Choroid plexus epithelial cell (primary cell): ENCODE data around the gene GDF15.
A peak's percentile ranks its signal among the peaks of the same experiment; 100 is the strongest.
"Not testable (repeated sequence)": the region's sequence is repeated elsewhere in the genome, so short reads cannot be mapped to it uniquely, and the experiment has no call there.

Experiments used
- DNase-seq: peaks from one replicate; pipeline ENCODE4 v3.0.0-alpha.2; 2010; ENCODE audit warnings: low read depth
- H3K4me3 ChIP-seq: 2 replicates; pipeline ENCODE4 v1.5.1; 2011; ENCODE audit warnings: low read depth, mild to moderate bottlenecking, control low read depth, low read length, moderate library complexity
- CTCF ChIP-seq: conservative IDR thresholded peaks from 2 replicates; pipeline ENCODE4 v1.5.1; 2011; ENCODE audit warnings: low read depth, mild to moderate bottlenecking, control low read depth, inconsistent platforms, low read length, moderate library complexity

GDF15 gene

GRCh38 chr19:18344582-18344950 lies 41.4 kb upstream of the GDF15 start:
- no peak for TF ChIP-seq CTCF
- H3K4me3 ChIP-seq = no peak overlapping the region
- DNase-seq = no peak

GRCh38 chr19:18345296-18345695 lies 40.7 kb upstream of the GDF15 start:
- TF ChIP-seq CTCF = no peak
- no peak overlapping the region for H3K4me3 ChIP-seq
- DNase-seq = no peak

- TF ChIP-seq CTCF = no peak
- no peak for DNase-seq
- no peak overlapping the region for H3K4me3 ChIP-seq
Measured at GRCh38 chr19:18346091-18346490, 39.9 kb upstream of the GDF15 start.

- DNase-seq = no peak
- TF ChIP-seq CTCF = no peak
Measured at GRCh38 chr19:18348171-18348570, 37.8 kb upstream of the GDF15 start.

GRCh38 chr19:18348818-18349339 lies 37.1 kb upstream of the GDF15 start:
- not testable (repeated sequence) for H3K4me3 ChIP-seq, DNase-seq

More at GRCh38 chr19:18348171-18348570, 37.8 kb upstream of the GDF15 start:
- no peak overlapping the region for H3K4me3 ChIP-seq

- H3K4me3 ChIP-seq = no peak overlapping the region
- DNase-seq = peak; percentile 77
- TF ChIP-seq CTCF = peak; percentile 93
Measured at GRCh38 chr19:18349524-18350128, 36.3 kb upstream of the GDF15 start.

GRCh38 chr19:18350490-18350889 lies 35.5 kb upstream of the GDF15 start:
- no peak overlapping the region for H3K4me3 ChIP-seq
- no peak for TF ChIP-seq CTCF
- DNase-seq = no peak

GRCh38 chr19:18351544-18351943 lies 34.4 kb upstream of the GDF15 start:
- no peak for TF ChIP-seq CTCF
- H3K4me3 ChIP-seq = no peak overlapping the region
- no peak for DNase-seq
